HEK293 (cell line): ENCODE results near the gene CNGA2.

Experiments
- CTCF ChIA-PET: fragments of 350-600 bp; formaldehyde crosslinking; extraction: SDS; loops from one replicate; lab custom pipeline; 2021; ENCODE audit warnings: antibody characterized with exemption; lab: Yijun Ruan, JAX
- POLR2A ChIA-PET: fragments of 300-600 bp; formaldehyde crosslinking; extraction: SDS; loops from one replicate; lab custom pipeline; 2020; ENCODE audit warnings: antibody characterized with exemption, inconsistent platforms; lab: Yijun Ruan, JAX
- H3K27ac ChIP-seq: fragments of 200-500 bp; sonication (Bioruptor generic); 2 replicates; pipeline ENCODE4 v1.5.1; 2014; ENCODE audit warnings: low read depth, low read length, control low read depth, inconsistent platforms; ENCODE audit errors: extremely low read depth
- H3K36me3 ChIP-seq, 2 experiments: fragments of 200-500 bp in 1 of 2; sonication (Bioruptor generic) in 1 of 2; 1 replicate in 1 of 2; 2 replicates in 1 of 2; pipeline ENCODE4 v1.5.1; 2014 to 2017; ENCODE audit warnings: inconsistent platforms in 2 of 2, low read length in 2 of 2; ENCODE audit not compliant: control insufficient read depth in 2 of 2, insufficient read depth in 1 of 2
- H3K4me1 ChIP-seq: fragments of 200-500 bp; sonication (Bioruptor generic); 2 replicates; pipeline ENCODE4 v1.5.1; 2014; ENCODE audit warnings: mild to moderate bottlenecking, low read length, inconsistent platforms; ENCODE audit not compliant: control insufficient read depth, insufficient read depth
- H3K4me3 ChIP-seq: 2 replicates; pipeline ENCODE4 v1.5.1; 2011; ENCODE audit warnings: low read depth, mild to moderate bottlenecking, control low read depth, low read length, moderate library complexity
- H3K9me3 ChIP-seq: fragments of 200-500 bp; sonication (Bioruptor generic); 2 replicates; pipeline ENCODE4 v1.5.1; 2014; ENCODE audit warnings: low read depth, low read length, inconsistent platforms; ENCODE audit not compliant: control insufficient read depth, insufficient read depth
- BCL11B ChIP-seq: fragments of 450-650 bp; formaldehyde crosslinking; IDR thresholded peaks from 2 replicates; pipeline ENCODE4 v1.5.1; 2016; ENCODE audit warnings: low read depth, missing biosample characterization, missing genetic modification characterization
- FEZF1 ChIP-seq: fragments of 450-650 bp; formaldehyde crosslinking; IDR thresholded peaks from 2 replicates; pipeline ENCODE4 v1.5.1; 2016; ENCODE audit warnings: missing biosample characterization, missing genetic modification characterization
- HOXD13 ChIP-seq: sonication (generic); formaldehyde crosslinking; IDR thresholded peaks from 2 replicates; pipeline ENCODE4 v1.8.0; 2022; ENCODE audit warnings: missing genetic modification reagents, borderline replicate concordance
- OSR2 ChIP-seq: fragments of 450-650 bp; formaldehyde crosslinking; IDR thresholded peaks from 2 replicates; pipeline ENCODE4 v1.5.1; 2016; ENCODE audit warnings: missing biosample characterization, missing genetic modification characterization
- SALL2 ChIP-seq: fragments of 450-650 bp; formaldehyde crosslinking; IDR thresholded peaks from 2 replicates; pipeline ENCODE4 v1.5.0; 2017; ENCODE audit warnings: missing biosample characterization, mild to moderate bottlenecking, missing genetic modification characterization, borderline replicate concordance
- SETDB1 ChIP-seq: IDR thresholded peaks from one replicate; pipeline ENCODE4 v1.6.1; 2017; ENCODE audit warnings: mild to moderate bottlenecking, low read length, moderate library complexity, mixed read lengths; ENCODE audit not compliant: insufficient read length
- SP2 ChIP-seq: fragments of 450-650 bp; formaldehyde crosslinking; IDR thresholded peaks from 2 replicates; pipeline ENCODE4 v1.5.1; 2016; ENCODE audit warnings: missing biosample characterization, missing genetic modification characterization
- SP7 ChIP-seq: fragments of 450-650 bp; formaldehyde crosslinking; IDR thresholded peaks from 2 replicates; pipeline ENCODE4 v1.5.1; 2016; ENCODE audit warnings: missing biosample characterization, missing genetic modification characterization
- TCF7L2 ChIP-seq: IDR thresholded peaks from 2 replicates; pipeline ENCODE4 v1.6.1; 2011; ENCODE audit warnings: low read depth, mild to moderate bottlenecking, inconsistent platforms, low read length, moderate library complexity, borderline replicate concordance
- ZFP37 ChIP-seq: fragments of 450-650 bp; formaldehyde crosslinking; IDR thresholded peaks from 2 replicates; pipeline ENCODE4 v1.5.1; 2016; ENCODE audit warnings: missing biosample characterization, missing genetic modification characterization
- ZNF157 ChIP-seq: fragments of 450-650 bp; formaldehyde crosslinking; IDR thresholded peaks from 2 replicates; pipeline ENCODE4 v1.5.1; 2016; ENCODE audit warnings: missing biosample characterization, missing genetic modification characterization
- ZNF169 ChIP-seq: fragments of 450-650 bp; formaldehyde crosslinking; IDR thresholded peaks from 2 replicates; pipeline ENCODE4 v1.5.1; 2016; ENCODE audit warnings: missing biosample characterization, missing genetic modification characterization
- ZNF175 ChIP-seq: fragments of 450-650 bp; formaldehyde crosslinking; IDR thresholded peaks from 2 replicates; pipeline ENCODE4 v1.5.1; 2016; ENCODE audit warnings: missing biosample characterization, missing genetic modification characterization
- ZNF274 ChIP-seq, 2 experiments: fragments of 200-500 bp in 1 of 2; fragments of 450-650 bp in 1 of 2; sonication (Bioruptor generic) in 1 of 2; formaldehyde crosslinking in 1 of 2; IDR thresholded peaks; 2 replicates each; pipeline versions ENCODE4 v1.5.1 to v1.6.1; 2014 to 2016; ENCODE audit warnings: borderline replicate concordance in 1 of 2, inconsistent platforms in 1 of 2, low read length in 1 of 2, missing biosample characterization in 1 of 2, missing genetic modification characterization in 1 of 2
- ZNF341 ChIP-seq: fragments of 450-650 bp; formaldehyde crosslinking; IDR thresholded peaks from 2 replicates; pipeline ENCODE4; 2016; ENCODE audit warnings: low read depth, missing biosample characterization, missing genetic modification characterization
- ZNF350 ChIP-seq: fragments of 450-650 bp; formaldehyde crosslinking; IDR thresholded peaks from 2 replicates; pipeline ENCODE4 v1.5.0; 2017; ENCODE audit warnings: missing biosample characterization, mild to moderate bottlenecking, missing genetic modification characterization
- ZNF510 ChIP-seq: fragments of 450-650 bp; formaldehyde crosslinking; IDR thresholded peaks from 2 replicates; pipeline ENCODE4 v1.5.1; 2018; ENCODE audit warnings: mild to moderate bottlenecking, missing genetic modification characterization, missing biosample characterization; ENCODE audit not compliant: insufficient replicate concordance
- ZNF548 ChIP-seq: fragments of 450-650 bp; formaldehyde crosslinking; IDR thresholded peaks from 2 replicates; pipeline ENCODE4 v1.5.1; 2016; ENCODE audit warnings: missing biosample characterization, missing genetic modification characterization
- ZNF654 ChIP-seq: fragments of 450-650 bp; formaldehyde crosslinking; IDR thresholded peaks from 2 replicates; pipeline ENCODE4 v1.5.1; 2016; ENCODE audit warnings: low read depth, missing biosample characterization, missing genetic modification characterization
- ZNF658 ChIP-seq: fragments of 450-650 bp; formaldehyde crosslinking; IDR thresholded peaks from 2 replicates; pipeline ENCODE4; 2016; ENCODE audit warnings: missing biosample characterization, missing genetic modification characterization
- ZNF792 ChIP-seq: fragments of 450-650 bp; formaldehyde crosslinking; IDR thresholded peaks from 2 replicates; pipeline ENCODE4 v1.5.1; 2016; ENCODE audit warnings: missing biosample characterization, missing genetic modification characterization
- ZSCAN23 ChIP-seq: fragments of 450-650 bp; formaldehyde crosslinking; IDR thresholded peaks from 2 replicates; pipeline ENCODE4 v1.5.1; 2016; ENCODE audit warnings: missing biosample characterization, missing genetic modification characterization
- TF ChIP-seq, protein P1 (sequence below): fragments of 450-650 bp; formaldehyde crosslinking; IDR thresholded peaks from 2 replicates; pipeline ENCODE4 v1.5.1; 2017; ENCODE audit warnings: missing biosample characterization, mild to moderate bottlenecking, missing genetic modification characterization, moderate library complexity
- TF ChIP-seq, protein P2 (sequence below): fragments of 450-650 bp; formaldehyde crosslinking; optimal IDR thresholded peaks from 2 replicates; pipeline ENCODE3; 2016; ENCODE audit warnings: missing biosample characterization, mild to moderate bottlenecking, missing genetic modification characterization
- TF ChIP-seq, protein P3 (sequence below): fragments of 450-650 bp; formaldehyde crosslinking; IDR thresholded peaks from 2 replicates; pipeline ENCODE4 v1.5.1; 2016; ENCODE audit warnings: missing biosample characterization, missing genetic modification characterization
- TF ChIP-seq, protein P4 (sequence below): fragments of 450-650 bp; formaldehyde crosslinking; IDR thresholded peaks from 2 replicates; pipeline ENCODE4 v1.5.1; 2016; ENCODE audit warnings: missing biosample characterization, missing genetic modification characterization
- TF ChIP-seq, protein P5 (sequence below): fragments of 450-650 bp; formaldehyde crosslinking; IDR thresholded peaks from 2 replicates; pipeline ENCODE4 v1.5.1; 2017; ENCODE audit warnings: missing biosample characterization, missing genetic modification characterization
- TF ChIP-seq, protein P6 (sequence below): sonication (generic); formaldehyde crosslinking; IDR thresholded peaks from 2 replicates; pipeline ENCODE4 v1.8.1; 2022; ENCODE audit warnings: mild to moderate bottlenecking, moderate library complexity, missing genetic modification reagents
- TF ChIP-seq, protein P7 (sequence below): fragments of 450-650 bp; IDR thresholded peaks from 2 replicates; pipeline ENCODE4 v1.5.1; 2018; ENCODE audit warnings: missing biosample characterization, mild to moderate bottlenecking, missing genetic modification characterization

Gene CNGA2

DNA sequence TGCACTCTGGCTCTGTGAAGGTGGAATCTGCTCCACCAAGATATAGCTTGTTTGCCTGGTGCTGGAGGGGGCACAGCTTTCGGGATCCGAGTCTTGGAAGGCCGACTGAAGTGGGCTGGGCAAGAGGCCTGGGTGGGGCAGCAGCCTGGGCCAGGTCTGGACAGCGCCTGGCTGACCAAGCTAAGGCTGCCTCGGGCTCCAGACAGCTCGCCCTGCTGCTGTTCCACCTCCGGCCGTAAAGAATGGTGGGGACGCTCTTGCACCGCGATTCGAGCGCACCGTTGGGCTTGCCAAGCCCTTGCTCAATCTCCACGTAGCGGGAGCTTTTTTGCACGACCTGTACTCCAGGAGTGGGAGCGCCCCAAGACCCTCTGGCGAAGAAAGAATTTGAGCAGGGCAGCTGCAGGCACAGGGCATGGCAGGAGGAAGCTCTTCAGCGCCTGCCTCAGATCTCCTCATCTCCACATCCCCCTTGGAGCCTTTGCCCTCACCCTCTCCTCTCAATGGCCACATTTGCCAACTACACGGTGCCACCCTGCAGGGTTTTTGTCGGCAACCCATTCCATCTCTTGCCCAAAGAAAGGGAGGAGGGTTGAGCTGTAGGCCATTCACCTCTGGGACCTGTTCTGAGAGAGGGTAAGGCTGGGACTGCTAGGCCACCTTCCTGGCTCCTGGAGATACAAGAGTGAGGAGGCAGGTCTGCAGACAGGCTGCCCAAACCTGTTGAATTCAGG is 18.9 kb downstream of the CNGA2 start:
- Histone ChIP-seq H3K36me3 (no peaks in the 10 kb centered on the region), H3K9me3 (no peaks in the 10 kb centered on the region), H3K27ac (no peak overlapping the region), H3K4me1 (no peaks in the 10 kb centered on the region), H3K4me3 (no peak overlapping the region)
- CTCF ChIA-PET, result interaction anchor here (0.6 to 7.9 kb wide), 42 partner anchors 10 to 1163 kb away, joined by 3 to 168 read pairs (median 4); no protein-coding TSS in a partner anchor
- POLR2A ChIA-PET, result interaction anchor here (1.7 to 2.3 kb wide), 2 partner anchors 221 to 884 kb away, joined by 7 to 8 read pairs; partner anchors contain the start of genes GABRE and GABRQ
- TF ChIP-seq ZNF341 (tag by site-specific recombination) (no peak), OSR2 (tag by site-specific recombination) (no peak), FEZF1 (tag by site-specific recombination) (no peak), ZNF274 (IDR thresholded peaks at IDR 0.05; ENCODE audit: low read length) (no peak), ZNF274 (tag by site-specific recombination; IDR thresholded peaks at IDR 0.05; ENCODE audit: borderline replicate concordance) (no peak), TCF7L2 (no peak), ZSCAN23 (tag by site-specific recombination) (no peak), BCL11B (tag by site-specific recombination) (no peak), HOXD13 (0 out of 2 replicates have a peak, but pooled peaks have one; percentile 10), ZNF175 (tag by site-specific recombination) (no peak), SETDB1 (no peak), ZNF658 (tag by site-specific recombination) (no peak), ZNF548 (no peak), ZNF792 (tag by site-specific recombination) (no peak), ZFP37 (tag by site-specific recombination) (no peak), SP7 (tag by site-specific recombination) (no peak), ZNF350 (tag by site-specific recombination) (no peak), ZNF510 (tag by site-specific recombination) (no peak), ZNF157 (tag by site-specific recombination) (no peak), ZNF169 (tag by site-specific recombination) (no peak), SALL2 (tag by site-specific recombination) (no peak), ZNF654 (tag by site-specific recombination) (no peak), SP2 (tag by site-specific recombination) (no peak)
- TF ChIP-seq, protein P1, sequence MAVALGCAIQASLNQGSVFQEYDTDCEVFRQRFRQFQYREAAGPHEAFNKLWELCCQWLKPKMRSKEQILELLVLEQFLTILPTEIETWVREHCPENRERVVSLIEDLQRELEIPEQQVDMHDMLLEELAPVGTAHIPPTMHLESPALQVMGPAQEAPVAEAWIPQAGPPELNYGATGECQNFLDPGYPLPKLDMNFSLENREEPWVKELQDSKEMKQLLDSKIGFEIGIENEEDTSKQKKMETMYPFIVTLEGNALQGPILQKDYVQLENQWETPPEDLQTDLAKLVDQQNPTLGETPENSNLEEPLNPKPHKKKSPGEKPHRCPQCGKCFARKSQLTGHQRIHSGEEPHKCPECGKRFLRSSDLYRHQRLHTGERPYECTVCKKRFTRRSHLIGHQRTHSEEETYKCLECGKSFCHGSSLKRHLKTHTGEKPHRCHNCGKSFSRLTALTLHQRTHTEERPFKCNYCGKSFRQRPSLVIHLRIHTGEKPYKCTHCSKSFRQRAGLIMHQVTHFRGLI (tag by site-specific recombination), result peak; percentile 70; the same call in 1 of the 2 replicates
- TF ChIP-seq, protein P2, sequence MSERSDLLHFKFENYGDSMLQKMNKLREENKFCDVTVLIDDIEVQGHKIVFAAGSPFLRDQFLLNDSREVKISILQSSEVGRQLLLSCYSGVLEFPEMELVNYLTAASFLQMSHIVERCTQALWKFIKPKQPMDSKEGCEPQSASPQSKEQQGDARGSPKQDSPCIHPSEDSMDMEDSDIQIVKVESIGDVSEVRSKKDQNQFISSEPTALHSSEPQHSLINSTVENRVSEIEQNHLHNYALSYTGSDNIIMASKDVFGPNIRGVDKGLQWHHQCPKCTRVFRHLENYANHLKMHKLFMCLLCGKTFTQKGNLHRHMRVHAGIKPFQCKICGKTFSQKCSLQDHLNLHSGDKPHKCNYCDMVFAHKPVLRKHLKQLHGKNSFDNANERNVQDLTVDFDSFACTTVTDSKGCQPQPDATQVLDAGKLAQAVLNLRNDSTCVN (tag by site-specific recombination), result no peak
- TF ChIP-seq, protein P3, sequence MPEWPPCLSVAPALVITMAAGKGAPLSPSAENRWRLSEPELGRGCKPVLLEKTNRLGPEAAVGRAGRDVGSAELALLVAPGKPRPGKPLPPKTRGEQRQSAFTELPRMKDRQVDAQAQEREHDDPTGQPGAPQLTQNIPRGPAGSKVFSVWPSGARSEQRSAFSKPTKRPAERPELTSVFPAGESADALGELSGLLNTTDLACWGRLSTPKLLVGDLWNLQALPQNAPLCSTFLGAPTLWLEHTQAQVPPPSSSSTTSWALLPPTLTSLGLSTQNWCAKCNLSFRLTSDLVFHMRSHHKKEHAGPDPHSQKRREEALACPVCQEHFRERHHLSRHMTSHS (tag by site-specific recombination), result no peak
- TF ChIP-seq, protein P4, sequence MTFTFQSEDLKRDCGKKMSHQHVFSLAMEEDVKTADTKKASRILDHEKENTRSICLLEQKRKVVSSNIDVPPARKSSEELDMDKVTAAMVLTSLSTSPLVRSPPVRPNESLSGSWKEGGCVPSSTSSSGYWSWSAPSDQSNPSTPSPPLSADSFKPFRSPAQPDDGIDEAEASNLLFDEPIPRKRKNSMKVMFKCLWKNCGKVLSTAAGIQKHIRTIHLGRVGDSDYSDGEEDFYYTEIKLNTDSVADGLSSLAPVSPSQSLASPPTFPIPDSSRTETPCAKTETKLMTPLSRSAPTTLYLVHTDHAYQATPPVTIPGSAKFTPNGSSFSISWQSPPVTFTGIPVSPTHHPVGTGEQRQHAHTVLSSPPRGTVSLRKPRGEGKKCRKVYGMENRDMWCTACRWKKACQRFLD (tag by site-specific recombination), result no peak
- TF ChIP-seq, protein P5, sequence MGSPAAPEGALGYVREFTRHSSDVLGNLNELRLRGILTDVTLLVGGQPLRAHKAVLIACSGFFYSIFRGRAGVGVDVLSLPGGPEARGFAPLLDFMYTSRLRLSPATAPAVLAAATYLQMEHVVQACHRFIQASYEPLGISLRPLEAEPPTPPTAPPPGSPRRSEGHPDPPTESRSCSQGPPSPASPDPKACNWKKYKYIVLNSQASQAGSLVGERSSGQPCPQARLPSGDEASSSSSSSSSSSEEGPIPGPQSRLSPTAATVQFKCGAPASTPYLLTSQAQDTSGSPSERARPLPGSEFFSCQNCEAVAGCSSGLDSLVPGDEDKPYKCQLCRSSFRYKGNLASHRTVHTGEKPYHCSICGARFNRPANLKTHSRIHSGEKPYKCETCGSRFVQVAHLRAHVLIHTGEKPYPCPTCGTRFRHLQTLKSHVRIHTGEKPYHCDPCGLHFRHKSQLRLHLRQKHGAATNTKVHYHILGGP, result no peak
- TF ChIP-seq, protein P6, sequence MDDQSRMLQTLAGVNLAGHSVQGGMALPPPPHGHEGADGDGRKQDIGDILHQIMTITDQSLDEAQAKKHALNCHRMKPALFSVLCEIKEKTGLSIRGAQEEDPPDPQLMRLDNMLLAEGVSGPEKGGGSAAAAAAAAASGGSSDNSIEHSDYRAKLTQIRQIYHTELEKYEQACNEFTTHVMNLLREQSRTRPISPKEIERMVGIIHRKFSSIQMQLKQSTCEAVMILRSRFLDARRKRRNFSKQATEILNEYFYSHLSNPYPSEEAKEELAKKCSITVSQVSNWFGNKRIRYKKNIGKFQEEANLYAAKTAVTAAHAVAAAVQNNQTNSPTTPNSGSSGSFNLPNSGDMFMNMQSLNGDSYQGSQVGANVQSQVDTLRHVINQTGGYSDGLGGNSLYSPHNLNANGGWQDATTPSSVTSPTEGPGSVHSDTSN (CRISPR knock-in tag), result 0 out of 2 replicates have a peak, but pooled peaks have one; percentile 61
- TF ChIP-seq, protein P7, sequence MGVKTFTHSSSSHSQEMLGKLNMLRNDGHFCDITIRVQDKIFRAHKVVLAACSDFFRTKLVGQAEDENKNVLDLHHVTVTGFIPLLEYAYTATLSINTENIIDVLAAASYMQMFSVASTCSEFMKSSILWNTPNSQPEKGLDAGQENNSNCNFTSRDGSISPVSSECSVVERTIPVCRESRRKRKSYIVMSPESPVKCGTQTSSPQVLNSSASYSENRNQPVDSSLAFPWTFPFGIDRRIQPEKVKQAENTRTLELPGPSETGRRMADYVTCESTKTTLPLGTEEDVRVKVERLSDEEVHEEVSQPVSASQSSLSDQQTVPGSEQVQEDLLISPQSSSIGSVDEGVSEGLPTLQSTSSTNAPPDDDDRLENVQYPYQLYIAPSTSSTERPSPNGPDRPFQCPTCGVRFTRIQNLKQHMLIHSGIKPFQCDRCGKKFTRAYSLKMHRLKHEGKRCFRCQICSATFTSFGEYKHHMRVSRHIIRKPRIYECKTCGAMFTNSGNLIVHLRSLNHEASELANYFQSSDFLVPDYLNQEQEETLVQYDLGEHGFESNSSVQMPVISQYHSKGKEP, result no peak
